NCI-H748 (cell line): ENCODE data around the gene MRPL41.
"Not testable (repeated sequence)": the region's sequence is repeated elsewhere in the genome, so short reads cannot be mapped to it uniquely, and the experiment has no call there.

Source experiments
- DNase-seq: peaks from one replicate; lab custom pipeline; 2025; ENCODE audit not compliant: unreplicated experiment; lab: John Stamatoyannopoulos, UW

Gene MRPL41

GRCh38 chr9:137581361-137582285 is 29.9 kb downstream of the MRPL41 start:
- no peak for DNase-seq

- DNase-seq = no peak
Observed at GRCh38 chr9:137582286-137582860, 30.7 kb downstream of the MRPL41 start.

- no peak for DNase-seq
Observed at GRCh38 chr9:137583347-137583746, 31.7 kb downstream of the MRPL41 start.

GRCh38 chr9:137583957-137584356 is 32.3 kb downstream of the MRPL41 start:
- DNase-seq = no peak

- DNase-seq = no peak
Observed at GRCh38 chr9:137586854-137587253, 35.2 kb downstream of the MRPL41 start.

GRCh38 chr9:137588311-137588710 is 36.6 kb downstream of the MRPL41 start:
- DNase-seq = no peak

- no peak for DNase-seq
Observed at GRCh38 chr9:137588891-137589290, 37.2 kb downstream of the MRPL41 start.

GRCh38 chr9:137589441-137590122 is 37.9 kb downstream of the MRPL41 start:
- peak; percentile 28 for DNase-seq

GRCh38 chr9:137590123-137590468 is 38.4 kb downstream of the MRPL41 start:
- peak; percentile 50 for DNase-seq

GRCh38 chr9:137590469-137591383 is 39.0 kb downstream of the MRPL41 start, which contains the start of gene ZMYND19:
Gene ZMYND19 (minus strand): TSS chr9:137590512. CDS start chr9:137590263, 249 bp downstream.
- peak; percentile 90 for DNase-seq

GRCh38 chr9:137592767-137593166 is 41.1 kb downstream of the MRPL41 start:
- no peak for DNase-seq

- DNase-seq = no peak
Observed at GRCh38 chr9:137593176-137593575, 41.5 kb downstream of the MRPL41 start.

- DNase-seq = not testable (repeated sequence)
Observed at GRCh38 chr9:137596577-137596976, 44.9 kb downstream of the MRPL41 start.

GRCh38 chr9:137598943-137599342 is 47.3 kb downstream of the MRPL41 start:
- DNase-seq = no peak
